ENCODE results near the gene KISS1.

Gene KISS1

GRCh38 chr1:204149107-204149506, 47.2 kb downstream of the KISS1 start:
- CTCF ChIA-PET: interaction anchor here (0.6 to 2.9 kb wide), 4 partner anchors 13 to 644 kb away, joined by 3 to 9 read pairs (median 4); no protein-coding TSS in a partner anchor
- Histone ChIP-seq H3K9me3 (ENCODE audit: control insufficient read depth, insufficient read depth, low read depth, low read length) (no peaks in the 10 kb centered on the region), H3K36me3 (ENCODE audit: control insufficient read depth in 2 of 2, insufficient read depth in 1 of 2, low read length in 2 of 2) (peaks cover 0 to 12% of the 10 kb centered on the region in 2 experiments; a peak in 1 of 3 replicates), H3K4me1 (ENCODE audit: control insufficient read depth, insufficient read depth, low read length) (peaks cover 3% of the 10 kb centered on the region), H3K4me3 (ENCODE audit: low read depth, low read length) (no peak overlapping the region), H3K27ac (ENCODE audit: extremely low read depth, low read depth, low read length) (no peak overlapping the region)
- TF ChIP-seq ZNF777 (tag by site-specific recombination; IDR thresholded peaks at IDR 0.05; ENCODE audit: borderline replicate concordance) (no peak), SCRT2 (tag by site-specific recombination; IDR thresholded peaks at IDR 0.05) (0 out of 2 replicates have a peak, but pooled peaks have one; percentile 12)
- POLR2A ChIA-PET: no interaction called here

DNA sequence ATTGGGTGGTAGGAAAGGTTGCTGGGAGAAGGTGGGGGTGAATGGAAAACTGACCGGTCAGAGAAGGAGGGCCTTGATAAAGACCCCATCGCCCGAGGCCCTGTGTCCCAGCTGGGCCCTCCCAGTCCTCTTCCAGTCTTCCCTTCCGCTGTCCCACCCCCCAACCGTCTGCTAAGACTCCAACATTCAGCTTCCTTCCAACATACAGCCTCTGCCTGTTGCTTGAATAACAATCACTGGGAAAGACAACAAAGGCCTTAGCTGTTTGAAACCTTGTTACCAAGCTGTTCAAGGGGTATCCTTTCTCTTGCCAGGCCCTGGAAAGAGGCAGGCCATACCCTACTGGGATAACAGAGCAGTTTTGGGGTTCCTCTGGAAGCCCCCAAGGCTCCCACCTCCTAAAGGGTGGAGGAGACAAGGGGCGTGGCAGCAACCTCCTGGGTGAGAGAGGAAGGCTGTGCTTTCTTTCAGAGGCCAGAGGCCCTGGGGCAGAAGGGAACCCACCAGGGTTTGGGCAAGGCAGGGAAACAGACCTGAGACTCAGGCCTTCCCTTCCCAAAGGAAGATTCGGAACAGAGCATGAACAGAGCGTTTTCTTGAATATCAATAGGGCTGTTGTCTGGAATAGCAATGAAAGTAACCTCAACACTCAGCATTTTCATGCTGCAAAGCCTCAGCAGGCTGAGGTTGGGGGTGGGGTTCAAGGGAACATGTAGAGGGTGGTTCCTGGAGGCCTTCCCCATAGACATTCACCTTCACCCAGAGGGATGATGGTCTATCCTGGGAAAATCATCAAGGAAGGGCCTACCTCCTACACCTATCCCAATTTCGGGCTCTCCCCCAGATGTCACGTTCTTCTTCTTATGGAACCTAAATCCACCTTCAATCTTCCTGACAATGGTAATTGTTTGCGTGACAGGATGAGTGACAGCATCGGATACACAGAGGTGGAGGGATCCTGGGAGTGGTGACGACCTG, 48.6 kb downstream of the KISS1 start:
- no peak for TF ChIP-seq HOXD13 (CRISPR knock-in tag; IDR thresholded peaks at IDR 0.05; ENCODE audit: borderline replicate concordance)
- no peak for TF ChIP-seq ZNF112 (tag by site-specific recombination; IDR thresholded peaks at IDR 0.05)
- TF ChIP-seq ZNF266 (tag by site-specific recombination; IDR thresholded peaks at IDR 0.05; ENCODE audit: low read depth): no peak
- TF ChIP-seq PRDM1 (tag by site-specific recombination; IDR thresholded peaks at IDR 0.05): no peak
- TF ChIP-seq ZNF324 (tag by site-specific recombination; IDR thresholded peaks at IDR 0.05): no peak
- no peaks in the 10 kb centered on the region for H3K9me3 ChIP-seq (ENCODE audit: control insufficient read depth, insufficient read depth, low read depth, low read length)
- ChIA-PET POLR2A (no interaction called here), CTCF (interaction anchor here (0.7 to 1.5 kb wide), 2 partner anchors 11 to 15 kb away, joined by 4 to 6 read pairs; no protein-coding TSS in a partner anchor)
- no peak overlapping the region for H3K27ac ChIP-seq (ENCODE audit: extremely low read depth, low read depth, low read length)
- no peak overlapping the region for H3K4me3 ChIP-seq (ENCODE audit: low read depth, low read length)
- peaks cover 0 to 12% of the 10 kb centered on the region in 2 experiments; a peak in 1 of 3 replicates for H3K36me3 ChIP-seq (ENCODE audit: control insufficient read depth in 2 of 2, insufficient read depth in 1 of 2, low read length in 2 of 2)
- H3K4me1 ChIP-seq (ENCODE audit: control insufficient read depth, insufficient read depth, low read length): peaks cover 3% of the 10 kb centered on the region

- ChIA-PET POLR2A (no interaction called here), CTCF (interaction anchor here (0.7 kb wide), 1 partner anchor 10 kb away, joined by 4 read pairs; no protein-coding TSS in a partner anchor)
- no peak for TF ChIP-seq EGR2 (tag by site-specific recombination; IDR thresholded peaks at IDR 0.05; ENCODE audit: low read depth)
- no peak for TF ChIP-seq ZNF311 (tag by site-specific recombination; IDR thresholded peaks at IDR 0.05; ENCODE audit: borderline replicate concordance)
- no peak for TF ChIP-seq ZNF350 (tag by site-specific recombination; IDR thresholded peaks at IDR 0.05)
- no peak for TF ChIP-seq ZNF366 (tag by site-specific recombination; conservative IDR thresholded peaks at IDR 0.05)
- no peak for TF ChIP-seq ZNF549 (tag by site-specific recombination; IDR thresholded peaks at IDR 0.05)
- TF ChIP-seq KLF9 (tag by site-specific recombination; IDR thresholded peaks at IDR 0.05; ENCODE audit: low read depth): no peak
- no peak for TF ChIP-seq ZNF140 (tag by site-specific recombination; IDR thresholded peaks at IDR 0.05)
- TF ChIP-seq ZNF629 (tag by site-specific recombination; IDR thresholded peaks at IDR 0.05): no peak
- no peak for TF ChIP-seq ZFHX2 (tag by site-specific recombination; conservative IDR thresholded peaks at IDR 0.05)
- TF ChIP-seq ZBTB21 (tag by site-specific recombination; IDR thresholded peaks at IDR 0.05): no peak
- no peak for TF ChIP-seq ZNF146 (tag by site-specific recombination; IDR thresholded peaks at IDR 0.05)
- no peak for TF ChIP-seq ZNF433 (tag by site-specific recombination; IDR thresholded peaks at IDR 0.05; ENCODE audit: low read depth)
- Histone ChIP-seq H3K36me3 (ENCODE audit: control insufficient read depth in 2 of 2, insufficient read depth in 1 of 2, low read length in 2 of 2) (peaks cover 0 to 12% of the 10 kb centered on the region in 2 experiments; a peak in 1 of 3 replicates), H3K27ac (ENCODE audit: extremely low read depth, low read depth, low read length) (no peak overlapping the region), H3K4me3 (ENCODE audit: low read depth, low read length) (no peak overlapping the region), H3K4me1 (ENCODE audit: control insufficient read depth, insufficient read depth, low read length) (no peaks in the 10 kb centered on the region), H3K9me3 (ENCODE audit: control insufficient read depth, insufficient read depth, low read depth, low read length) (no peaks in the 10 kb centered on the region)
These were observed 49.3 kb downstream of the KISS1 start for GRCh38 chr1:204146965-204147364.
